H9 (cell line): ENCODE measurements around the gene TNFRSF11A. TPM values are rescaled to one million over a fixed set of nuclear protein-coding genes. Genes with fewer than 3 reads are reported as not detected.
A peak's percentile ranks its signal among the peaks of the same experiment; 100 is the strongest.

Experiments
- DNase-seq: peaks from one replicate; pipeline ENCODE4 v3.0.0-alpha.2; 2017
- H2AFZ ChIP-seq: one replicate; pipeline ENCODE4 v1.6.1; 2013; ENCODE audit warnings: mild to moderate bottlenecking, low read length, control low read depth, moderate library complexity
- H2AK5ac ChIP-seq: 2 replicates; pipeline ENCODE4 v1.6.1; 2013; ENCODE audit warnings: low read length, control low read depth, mixed read lengths; ENCODE audit not compliant: insufficient read length
- H2BK120ac ChIP-seq: one replicate; pipeline ENCODE4 v1.6.1; 2013; ENCODE audit warnings: low read depth, mild to moderate bottlenecking, low read length, control low read depth, inconsistent platforms; ENCODE audit not compliant: poor library complexity, severe bottlenecking
- H2BK12ac ChIP-seq: 2 replicates; pipeline ENCODE4 v1.6.1; 2013; ENCODE audit warnings: low read length, control low read depth, mixed read lengths, low read depth; ENCODE audit not compliant: insufficient read length
- H2BK15ac ChIP-seq: 2 replicates; pipeline ENCODE4 v1.6.1; 2013; ENCODE audit warnings: low read depth, low read length, control low read depth
- H2BK20ac ChIP-seq: one replicate; pipeline ENCODE4 v1.6.1; 2013; ENCODE audit warnings: low read depth, mild to moderate bottlenecking, low read length, control low read depth, inconsistent platforms; ENCODE audit not compliant: poor library complexity, severe bottlenecking
- H2BK5ac ChIP-seq: 2 replicates; pipeline ENCODE4 v1.6.1; 2013; ENCODE audit warnings: low read length, control low read depth, mixed read lengths; ENCODE audit not compliant: insufficient read length
- H3K14ac ChIP-seq: 2 replicates; pipeline ENCODE4 v1.6.1; 2013; ENCODE audit warnings: low read length, control low read depth; ENCODE audit not compliant: insufficient read depth
- H3K18ac ChIP-seq: 2 replicates; pipeline ENCODE4 v1.6.1; 2013; ENCODE audit warnings: low read depth, mild to moderate bottlenecking, mixed read lengths, low read length, control low read depth; ENCODE audit not compliant: insufficient read length
- H3K23ac ChIP-seq: 2 replicates; pipeline ENCODE4 v1.6.1; 2013; ENCODE audit warnings: low read length, control low read depth, mixed read lengths, low read depth; ENCODE audit not compliant: insufficient read length
- H3K23me2 ChIP-seq: 2 replicates; pipeline ENCODE4 v1.6.1; 2013; ENCODE audit warnings: low read depth, mild to moderate bottlenecking, mixed read lengths, low read length, control low read depth; ENCODE audit not compliant: insufficient read length, poor library complexity, severe bottlenecking
- H3K27ac ChIP-seq: 2 replicates; pipeline ENCODE4 v1.5.1; 2013; ENCODE audit warnings: low read length, control low read depth, mixed read lengths, low read depth; ENCODE audit not compliant: insufficient read length
- H3K27me3 ChIP-seq: 2 replicates; pipeline ENCODE4 v1.6.1; 2013; ENCODE audit warnings: low read length, control low read depth, inconsistent platforms; ENCODE audit not compliant: insufficient read depth
- H3K4ac ChIP-seq: 2 replicates; pipeline ENCODE4 v1.6.1; 2013; ENCODE audit warnings: low read depth, mild to moderate bottlenecking, control low read depth, inconsistent platforms, low read length, moderate library complexity
- H3K4me1 ChIP-seq: 2 replicates; pipeline ENCODE4 v1.6.1; 2013; ENCODE audit warnings: low read length, control low read depth, inconsistent platforms; ENCODE audit not compliant: insufficient read depth
- H3K4me2 ChIP-seq: 2 replicates; pipeline ENCODE4 v1.6.1; 2013; ENCODE audit warnings: low read length, control low read depth, mixed read lengths; ENCODE audit not compliant: insufficient read length, insufficient read depth
- H3K56ac ChIP-seq: 2 replicates; pipeline ENCODE4 v1.6.1; 2013; ENCODE audit warnings: low read depth, mild to moderate bottlenecking, mixed read lengths, low read length, control low read depth; ENCODE audit not compliant: insufficient read length
- H3K79me1 ChIP-seq: 2 replicates; pipeline ENCODE4 v1.6.1; 2013; ENCODE audit warnings: low read depth, mild to moderate bottlenecking, moderate library complexity, low read length, control low read depth, inconsistent platforms; ENCODE audit not compliant: insufficient read depth, poor library complexity, severe bottlenecking
- H3K79me2 ChIP-seq: 2 replicates; pipeline ENCODE4 v1.6.1; 2013; ENCODE audit warnings: low read length, control low read depth, inconsistent platforms; ENCODE audit not compliant: insufficient read depth
- H3K9ac ChIP-seq: 2 replicates; pipeline ENCODE4 v1.6.1; 2013; ENCODE audit warnings: low read length, control low read depth, mixed read lengths; ENCODE audit not compliant: insufficient read length; ENCODE audit errors: extremely low read depth
- H3K9me3 ChIP-seq: one replicate; pipeline ENCODE4 v1.6.1; 2013; ENCODE audit warnings: low read depth, low read length, inconsistent platforms; ENCODE audit not compliant: control insufficient read depth
- H3T11ph ChIP-seq: one replicate; pipeline ENCODE4 v1.6.1; 2013; ENCODE audit warnings: mild to moderate bottlenecking, low read length, control low read depth, inconsistent platforms
- H4K20me1 ChIP-seq: one replicate; pipeline ENCODE4 v1.6.1; 2013; ENCODE audit not compliant: control insufficient read depth, insufficient read length, insufficient read depth
- H4K5ac ChIP-seq: 2 replicates; pipeline ENCODE4 v1.6.1; 2013; ENCODE audit warnings: low read depth, mild to moderate bottlenecking, mixed read lengths, low read length, control low read depth; ENCODE audit not compliant: insufficient read length
- H4K8ac ChIP-seq: replicated peaks from 2 replicates; pipeline ENCODE4 v1.6.1; 2013; ENCODE audit warnings: low read length, control low read depth, mixed read lengths, low read depth; ENCODE audit not compliant: insufficient read length
- H4K91ac ChIP-seq: 2 replicates; pipeline ENCODE4 v1.6.1; 2013; ENCODE audit warnings: low read depth, mild to moderate bottlenecking, moderate library complexity, mixed read lengths, low read length, control low read depth; ENCODE audit not compliant: insufficient read length
- H3K27ac Mint-ChIP-seq, 3 experiments: 2 replicates in 2 of 3; 3 replicates in 1 of 3; pipeline ENCODE4 v1.8.0; 2020 to 2021; ENCODE audit warnings: mixed read lengths in 3 of 3, mild to moderate bottlenecking in 1 of 3, moderate library complexity in 1 of 3
- H3K27me3 Mint-ChIP-seq: 2 replicates; pipeline ENCODE4 v1.8.0; 2021; ENCODE audit warnings: low read depth, mild to moderate bottlenecking, moderate library complexity, mixed read lengths
- H3K36me3 Mint-ChIP-seq, 3 experiments: 2 replicates in 2 of 3; 3 replicates in 1 of 3; pipeline ENCODE4 v1.8.0; 2020 to 2021; ENCODE audit warnings: low read depth in 3 of 3, mixed read lengths in 3 of 3; ENCODE audit not compliant: insufficient read depth in 1 of 3
- H3K4me1 Mint-ChIP-seq, 2 experiments: 2 replicates each; pipeline ENCODE4 v1.8.0; 2020; ENCODE audit warnings: mixed read lengths in 2 of 2
- H3K4me3 Mint-ChIP-seq, 2 experiments: 2 replicates in 1 of 2; 3 replicates in 1 of 2; pipeline ENCODE4 v1.8.0; 2020 to 2021; ENCODE audit warnings: mild to moderate bottlenecking in 2 of 2, mixed read lengths in 2 of 2, moderate library complexity in 1 of 2
- H3K9me3 Mint-ChIP-seq, 2 experiments: 2 replicates in 1 of 2; 3 replicates in 1 of 2; pipeline ENCODE4 v1.8.0; 2020; ENCODE audit warnings: mild to moderate bottlenecking in 2 of 2, mixed read lengths in 2 of 2, moderate library complexity in 1 of 2
- CTCF ChIP-seq: fragments of 200-600 bp; sonication (generic); conservative IDR thresholded peaks from 3 replicates; pipeline ENCODE4 v1.8.0; 2021; ENCODE audit warnings: antibody characterized with exemption, mild to moderate bottlenecking
- WGBS: extraction: QIAGEN DNeasy Blood & Tissue Kit; methylation state at CpG from one replicate; pipeline ENCODE4 v1.1.7; 2013; ENCODE audit warnings: missing lambda C conversion rate, low lambda C conversion rate, mixed read lengths; ENCODE audit not compliant: insufficient read length; ENCODE audit errors: extremely low coverage; 5-methylcytosine and 5-hydroxymethylcytosine counted together
- long read RNA-seq: library from polyadenylated mRNA; unstranded; transcript quantifications from one replicate; pipeline ENCODE4 v2.0.0, GENCODE V29; 2020
- total RNA-seq: library from RNA; stranded (reverse); gene quantifications from 2 replicates; pipeline ENCODE4 v1.2.1, GENCODE V29; 2021

The TNFRSF11A gene
- total RNA-seq = 7.8 and 8.1 TPM in 2 replicates
- long read RNA-seq, partial matches to known transcripts = 1 of 6 reads
- long read RNA-seq, other reads (novel, unspliced or antisense) = 5 of 6 reads

GRCh38 chr18:62324917-62325805 is at the start of gene TNFRSF11A:
TSS of gene TNFRSF11A (plus strand) at chr18:62325310. CDS start at chr18:62325353, 43 bp downstream.
- H2AFZ ChIP-seq = no peak within 1 kb of the TSS
- H3K9me3 Mint-ChIP-seq = peaks cover 0 to 3% of the 10 kb centered on the region in 2 experiments; a peak in 1 of 5 replicates
- H3K4ac ChIP-seq = no peak within 1 kb of the TSS
- H2BK20ac ChIP-seq = no peak within 1 kb of the TSS
- peak within 1 kb of the TSS; percentile 67 for H3K9ac ChIP-seq
- no peak within 1 kb of the TSS for H2BK15ac ChIP-seq
- no peak within 1 kb of the TSS for H3K18ac ChIP-seq
- H3K36me3 Mint-ChIP-seq = no peaks in the 10 kb centered on the region; a peak in 1 of 7 replicates
- H3K4me2 ChIP-seq = peak within 1 kb of the TSS; percentile 96
- peaks cover 60 to 73% of the 10 kb centered on the region in 2 experiments for H3K4me1 Mint-ChIP-seq
- no peak within 1 kb of the TSS for H2BK120ac ChIP-seq
- no peak within 1 kb of the TSS for H4K8ac ChIP-seq
- no peak within 1 kb of the TSS for H3K23ac ChIP-seq
- H3K4me3 Mint-ChIP-seq = peak within 1 kb of the TSS; percentile 69 to 90
- peaks cover 79% of the 10 kb centered on the region for H3K27me3 Mint-ChIP-seq
- no peak within 1 kb of the TSS for H2BK5ac ChIP-seq
- peak; percentile 77 for DNase-seq
- H3K9me3 ChIP-seq = no peaks in the 10 kb centered on the region
- H3K27ac ChIP-seq = no peak within 1 kb of the TSS
- no peak within 1 kb of the TSS for H3K56ac ChIP-seq
- H3K23me2 ChIP-seq = peaks cover 20% of the 10 kb centered on the region
- H2AK5ac ChIP-seq = no peak within 1 kb of the TSS
- no peak within 1 kb of the TSS for H2BK12ac ChIP-seq
- no peaks in the 10 kb centered on the region for H3K79me2 ChIP-seq
- H3K27ac Mint-ChIP-seq = peak within 1 kb of the TSS in 2 of 3 experiments; percentile 92 to 95; a peak in 5 of 7 replicates
- no peak within 1 kb of the TSS for H3T11ph ChIP-seq
- no CpG with 5 or more reads among the region's 99 CpGs for WGBS
- peak within 1 kb of the TSS; percentile 31 for H3K14ac ChIP-seq
- peaks cover 12% of the 10 kb centered on the region; the same call in 1 of the 2 replicates for H3K4me1 ChIP-seq
- no peak within 1 kb of the TSS for H4K5ac ChIP-seq
- TF ChIP-seq CTCF = peak; percentile 61
- H4K91ac ChIP-seq = no peak within 1 kb of the TSS
- no peaks in the 10 kb centered on the region for H3K79me1 ChIP-seq
- no peaks in the 10 kb centered on the region for H4K20me1 ChIP-seq
- H3K27me3 ChIP-seq = peaks cover 10% of the 10 kb centered on the region; the same call in 1 of the 2 replicates
